ENCODE results near the gene ZIM2. TPM values are rescaled to one million over a fixed set of nuclear protein-coding genes. Genes with fewer than 3 reads are reported as not detected.

The ZIM2 gene
- total and polyA plus RNA-seq, 2 experiments from 2014 or later: not detected

GRCh38 chr19:56834564-56835375, 5.8 kb downstream of the ZIM2 start:
- Histone ChIP-seq H3K4me2 (no peak overlapping the region), H3K4me1 (ENCODE audit: insufficient read depth) (no peaks in the 10 kb centered on the region), H3K36me3 (ENCODE audit: insufficient read depth) (peaks cover 3% of the 10 kb centered on the region; the same call in 1 of the 2 replicates), H3F3A (replicated peaks; ENCODE audit: low read depth) (no peaks in the 10 kb centered on the region), H3K4me3 (no peak overlapping the region), H3K27me3 (ENCODE audit: insufficient read depth) (no peaks in the 10 kb centered on the region), H3K79me2 (replicated peaks; ENCODE audit: insufficient read depth) (no peaks in the 10 kb centered on the region), H3K27ac (ENCODE audit: low read depth) (no peak overlapping the region), H4K20me1 (replicated peaks; ENCODE audit: insufficient read depth) (no peaks in the 10 kb centered on the region), H2AFZ (no peak overlapping the region), H3K9me2 (ENCODE audit: insufficient read depth) (no peaks in the 10 kb centered on the region)
- Mint-ChIP-seq H3K4me1 (no peaks in the 10 kb centered on the region), H3K27me3 (ENCODE audit: insufficient read depth, low read depth, poor library complexity) (peaks cover 8% of the 10 kb centered on the region), H3K4me3 (no peak overlapping the region), H3K27ac (no peak overlapping the region), H3K36me3 (ENCODE audit: low read depth) (peaks cover 58% of the 10 kb centered on the region), H3K9me3 (peaks cover 100% of the 10 kb centered on the region)
- TF ChIP-seq ZNF462 (CRISPR knock-in tag; IDR thresholded peaks at IDR 0.05) (no peak), STAT1 (IDR thresholded peaks at IDR 0.05; ENCODE audit: unreplicated experiment) (no peak), REST (IDR thresholded peaks at IDR 0.05; ENCODE audit: unreplicated experiment) (no peak), ZNF331 (CRISPR knock-in tag; IDR thresholded peaks at IDR 0.05; ENCODE audit: low read depth) (no peak), ETS1 (IDR thresholded peaks at IDR 0.05) (no peak), CTCF (conservative IDR thresholded peaks at IDR 0.05; ENCODE audit: low read depth in 2 of 2) (no peak), EZH2 (IDR thresholded peaks at IDR 0.05; ENCODE audit: low read depth, unreplicated experiment) (no peak), NANOG (IDR thresholded peaks at IDR 0.05; ENCODE audit: borderline replicate concordance) (no peak), CREB1 (CRISPR knock-in tag; IDR thresholded peaks at IDR 0.05; ENCODE audit: low read depth) (no peak), EZH2phosphoT487 (IDR thresholded peaks at IDR 0.05; ENCODE audit: unreplicated experiment) (no peak), ZNF114 (CRISPR knock-in tag; IDR thresholded peaks at IDR 0.05) (no peak), JUNB (IDR thresholded peaks at IDR 0.05; ENCODE audit: unreplicated experiment) (no peak), POLR2AphosphoS5 (IDR thresholded peaks at IDR 0.05; ENCODE audit: low read depth) (no peak)
- ATAC-seq (no peak), DNase-seq (ENCODE audit: low spot score) (no peak)
